OCI-LY1 (cell line): ENCODE data around the gene ADAMTS15.

Experiments used
- CTCF ChIP-seq: fragments of 200-600 bp; sonication (generic), shearing (Covaris generic); IDR thresholded peaks from 2 replicates; pipeline ENCODE4 v1.5.1; 2017; ENCODE audit warnings: mild to moderate bottlenecking, antibody characterized with exemption, low read length, moderate library complexity, mixed read lengths
- EZH2 ChIP-seq: fragments of 200-600 bp; sonication (generic), shearing (Covaris generic); IDR thresholded peaks from 2 replicates; pipeline ENCODE4 v1.8.0; 2017; ENCODE audit warnings: borderline replicate concordance, mixed run types, mild to moderate bottlenecking, antibody characterized with exemption, low read length, moderate library complexity, mixed read lengths

DNA sequence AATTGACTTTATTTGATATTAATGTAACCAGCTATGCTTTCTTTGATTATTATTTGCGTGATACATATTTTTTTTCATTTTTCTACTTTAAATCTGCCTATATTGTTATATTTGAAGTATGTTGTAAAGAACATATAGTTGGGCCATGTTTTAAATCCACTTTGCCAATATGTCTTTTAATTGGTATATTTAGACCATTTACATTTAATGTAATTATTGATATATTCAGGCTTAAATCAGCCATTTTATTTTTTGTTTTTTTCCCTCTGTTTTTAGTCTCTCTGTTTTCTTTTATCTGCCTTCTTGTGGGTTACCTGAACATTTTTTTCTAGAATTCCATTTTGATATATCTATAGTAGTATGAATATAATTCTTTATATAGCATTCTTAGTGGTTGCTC is 55.9 kb downstream of the ADAMTS15 start:
- no peak for TF ChIP-seq CTCF
- TF ChIP-seq EZH2 = no peak
